Fibroblast of pulmonary artery (primary cell): ENCODE measurements around the gene BCL7B.

Experiments used
- DNase-seq: peaks from one replicate; pipeline ENCODE4 v3.0.0-alpha.2; 2010; ENCODE audit warnings: low read depth
- H3K4me3 ChIP-seq: replicated peaks from 2 replicates; pipeline ENCODE4 v1.5.1; 2011; ENCODE audit warnings: low read depth, mild to moderate bottlenecking, control low read depth, low read length, moderate library complexity
- TF ChIP-seq, protein P1 (sequence below): IDR thresholded peaks from 2 replicates; pipeline ENCODE4 v1.5.1; 2011; ENCODE audit warnings: mild to moderate bottlenecking, control low read depth, low read length, inconsistent platforms; ENCODE audit errors: missing control alignments

The BCL7B gene

GRCh38 chr7:73557397-73558257 is at the start of gene BCL7B:
BCL7B (minus strand) TSS chr7:73557690; CDS start chr7:73557578, 112 bp downstream.
- TF ChIP-seq, protein P1, sequence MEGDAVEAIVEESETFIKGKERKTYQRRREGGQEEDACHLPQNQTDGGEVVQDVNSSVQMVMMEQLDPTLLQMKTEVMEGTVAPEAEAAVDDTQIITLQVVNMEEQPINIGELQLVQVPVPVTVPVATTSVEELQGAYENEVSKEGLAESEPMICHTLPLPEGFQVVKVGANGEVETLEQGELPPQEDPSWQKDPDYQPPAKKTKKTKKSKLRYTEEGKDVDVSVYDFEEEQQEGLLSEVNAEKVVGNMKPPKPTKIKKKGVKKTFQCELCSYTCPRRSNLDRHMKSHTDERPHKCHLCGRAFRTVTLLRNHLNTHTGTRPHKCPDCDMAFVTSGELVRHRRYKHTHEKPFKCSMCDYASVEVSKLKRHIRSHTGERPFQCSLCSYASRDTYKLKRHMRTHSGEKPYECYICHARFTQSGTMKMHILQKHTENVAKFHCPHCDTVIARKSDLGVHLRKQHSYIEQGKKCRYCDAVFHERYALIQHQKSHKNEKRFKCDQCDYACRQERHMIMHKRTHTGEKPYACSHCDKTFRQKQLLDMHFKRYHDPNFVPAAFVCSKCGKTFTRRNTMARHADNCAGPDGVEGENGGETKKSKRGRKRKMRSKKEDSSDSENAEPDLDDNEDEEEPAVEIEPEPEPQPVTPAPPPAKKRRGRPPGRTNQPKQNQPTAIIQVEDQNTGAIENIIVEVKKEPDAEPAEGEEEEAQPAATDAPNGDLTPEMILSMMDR = no peak
- H3K4me3 ChIP-seq = peak within 1 kb of the TSS; percentile 84
- DNase-seq = peak; percentile 55

- no peak for DNase-seq
- no peak overlapping the region for H3K4me3 ChIP-seq
- TF ChIP-seq, protein P1 = no peak
Observed at GRCh38 chr7:73605601-73606220, 48.2 kb upstream of the BCL7B start.

- TF ChIP-seq, protein P1 = no peak
- DNase-seq = no peak
- no peak overlapping the region for H3K4me3 ChIP-seq
Observed at GRCh38 chr7:73602721-73603651, 45.5 kb upstream of the BCL7B start.

DNA sequence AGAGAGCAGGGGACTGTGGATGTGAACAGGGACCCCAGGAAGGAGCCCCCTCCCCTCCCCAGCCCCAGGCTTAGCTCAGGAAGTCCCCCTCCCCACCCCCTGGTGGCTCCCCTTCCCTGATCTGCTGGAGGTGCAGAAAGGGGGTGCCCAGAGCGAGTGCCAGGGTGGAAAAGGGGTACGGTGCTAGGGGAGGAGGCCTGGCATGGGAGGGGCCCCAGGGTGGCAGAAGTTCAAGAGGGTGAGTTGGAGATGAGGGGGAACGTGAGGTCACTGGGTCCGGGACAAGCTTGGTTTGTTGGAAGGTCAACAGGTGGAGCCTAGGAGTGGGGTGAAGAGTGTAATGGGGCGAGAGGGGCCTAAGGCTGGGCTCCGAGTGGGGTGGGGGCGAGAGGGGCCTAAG is 42.4 kb upstream of the BCL7B start:
- TF ChIP-seq, protein P1 = no peak
- DNase-seq = no peak
- no peak overlapping the region for H3K4me3 ChIP-seq

GRCh38 chr7:73599151-73599882 is 41.8 kb upstream of the BCL7B start:
- TF ChIP-seq, protein P1 = no peak
- DNase-seq = no peak
- no peak overlapping the region for H3K4me3 ChIP-seq
